Measurements from ENCODE around the gene VPS45.

- TF ChIP-seq EZH2 (IDR thresholded peaks at IDR 0.05; ENCODE audit: low read length) (no peak), CTCF (optimal IDR thresholded peaks at IDR 0.05 in 1 of 3, IDR thresholded peaks at IDR 0.05 in 1 of 3, conservative IDR thresholded peaks at IDR 0.05 in 1 of 3; ENCODE audit: extremely low read depth in 1 of 3, insufficient read depth in 2 of 3, low read length in 3 of 3) (no peak)
Measured at GRCh38 chr1:150094734-150095265, 27.2 kb downstream of the VPS45 start.
